HK-2 (cell line): ENCODE measurements around the gene KIR2DL3.

Source experiments
- DNase-seq: peaks from one replicate; pipeline ENCODE4 v3.0.0-alpha.2; 2018; ENCODE audit not compliant: unreplicated experiment

KIR2DL3 gene

GRCh38 chr19:54791476-54791875, 53.2 kb downstream of the KIR2DL3 start:
- no peak for DNase-seq

- no peak for DNase-seq
Measured at GRCh38 chr19:54792814-54793213, 54.5 kb downstream of the KIR2DL3 start.

GRCh38 chr19:54795758-54796157, 57.4 kb downstream of the KIR2DL3 start:
- DNase-seq: no peak
